HCT116 (cell line): Measurements from ENCODE around the gene HTRA3. TPM values are rescaled to one million over a fixed set of nuclear protein-coding genes. Genes with fewer than 3 reads are reported as not detected.

Experiments
- ATAC-seq: fragments of 200-7000 bp; cut with Tn5 transposase; 2 replicates; pipeline ENCODE4 v1.9.1; 2020; ENCODE audit warnings: mild to moderate bottlenecking, moderate library complexity
- BruUV-seq: library from RNA; stranded (reverse); fragments of 400-500 nt; replicated peaks from 2 replicates; lab custom pipeline; 2021; lab: Mats Ljungman, UMichigan
- CTCF ChIA-PET: fragments of 300-600 bp; sonication (Branson Sonifier 250); formaldehyde crosslinking; loops from one replicate; lab custom pipeline; 2021; ENCODE audit warnings: antibody characterized with exemption; lab: Charles Lee
- POLR2A ChIA-PET: fragments of 300-600, 350-600 bp; sonication (Branson Sonifier 250); formaldehyde crosslinking; loops from one replicate; lab custom pipeline; 2021; ENCODE audit warnings: antibody characterized with exemption; lab: Charles Lee
- RAD21 ChIA-PET, 2 experiments: fragments of 300-600 bp; sonication (Branson Sonifier 250); formaldehyde crosslinking; loops; one replicate each; lab custom pipeline; 2023; ENCODE audit warnings: low total read pairs in 2 of 2; ENCODE audit not compliant: uncharacterized antibody in 2 of 2, unreplicated experiment in 2 of 2, low non-redundant PET in 1 of 2; lab: Charles Lee
- DNase-seq: peaks from one replicate; pipeline ENCODE4 v3.0.0-alpha.2; 2010; ENCODE audit warnings: low read depth, low spot score
- H2AFZ ChIP-seq: fragments of 200-600 bp; shearing (Covaris generic), sonication (generic); 2 replicates; pipeline ENCODE4 v1.6.1; 2017; ENCODE audit warnings: low read depth, mixed run types, mixed read lengths, antibody characterized with exemption, low read length; ENCODE audit not compliant: poor library complexity, severe bottlenecking
- H3K27ac ChIP-seq: 2 replicates; pipeline ENCODE4 v1.5.1; 2012; ENCODE audit warnings: low read depth, low read length
- H3K27me3 ChIP-seq: fragments of 200-600 bp; sonication (generic); 2 replicates; pipeline ENCODE4 v1.6.1; 2016; ENCODE audit warnings: mixed run types, low read length, mixed read lengths; ENCODE audit not compliant: insufficient read depth
- H3K36me3 ChIP-seq, 2 experiments: fragments of 200-500 bp in 1 of 2; fragments of 200-600 bp in 1 of 2; sonication (Bioruptor generic) in 1 of 2; sonication (generic) in 1 of 2; 2 replicates each; pipeline versions ENCODE4 v1.5.1 to v1.6.1; 2014 to 2016; ENCODE audit warnings: low read length in 2 of 2, inconsistent platforms in 1 of 2, mixed read lengths in 1 of 2, mixed run types in 1 of 2; ENCODE audit not compliant: insufficient read depth in 2 of 2, control insufficient read depth in 1 of 2
- H3K4me1 ChIP-seq, 2 experiments: fragments of 200-600 bp in 1 of 2; sonication (generic) in 1 of 2; 2 replicates each; pipeline versions ENCODE4 v1.5.1 to v1.6.1; 2012 to 2017; ENCODE audit warnings: low read length in 2 of 2, inconsistent platforms in 1 of 2, mild to moderate bottlenecking in 1 of 2, mixed read lengths in 1 of 2, mixed run types in 1 of 2, moderate library complexity in 1 of 2; ENCODE audit not compliant: insufficient read depth in 2 of 2, control insufficient read depth in 1 of 2
- H3K4me2 ChIP-seq: fragments of 200-600 bp; sonication (generic); 2 replicates; pipeline ENCODE4 v1.6.1; 2017; ENCODE audit warnings: mixed run types, low read length, mixed read lengths
- H3K4me3 ChIP-seq, 2 experiments: fragments of 200-600 bp in 1 of 2; sonication (generic) in 1 of 2; replicated peaks in 1 of 2; 2 replicates each; pipeline ENCODE4 v1.5.1; 2011 to 2016; ENCODE audit warnings: low read length in 2 of 2, control low read depth in 1 of 2, low read depth in 1 of 2, mild to moderate bottlenecking in 1 of 2, mixed read lengths in 1 of 2, mixed run types in 1 of 2
- H3K79me2 ChIP-seq: fragments of 200-600 bp; sonication (generic); 2 replicates; pipeline ENCODE4 v1.6.1; 2017; ENCODE audit warnings: mild to moderate bottlenecking, mixed run types, low read length, moderate library complexity, mixed read lengths; ENCODE audit not compliant: insufficient read depth
- H3K9ac ChIP-seq: fragments of 200-600 bp; sonication (generic); 2 replicates; pipeline ENCODE4 v1.6.1; 2016; ENCODE audit warnings: low read length, mixed read lengths
- H3K9me2 ChIP-seq: fragments of 200-600 bp; sonication (generic), shearing (Covaris generic); 2 replicates; pipeline ENCODE4 v1.6.1; 2017; ENCODE audit warnings: mixed run types, mild to moderate bottlenecking, moderate library complexity; ENCODE audit not compliant: insufficient read depth
- H3K9me3 ChIP-seq, 2 experiments: fragments of 200-500 bp in 1 of 2; fragments of 200-600 bp in 1 of 2; sonication (Bioruptor generic) in 1 of 2; sonication (generic) in 1 of 2; 2 replicates each; pipeline ENCODE4 v1.6.1; 2014 to 2017; ENCODE audit warnings: low read length in 2 of 2, mixed read lengths in 2 of 2, inconsistent platforms in 1 of 2, low read depth in 1 of 2, mild to moderate bottlenecking in 1 of 2, mixed run types in 1 of 2, moderate library complexity in 1 of 2; ENCODE audit not compliant: control insufficient read depth in 1 of 2, insufficient read depth in 1 of 2
- H4K20me1 ChIP-seq: fragments of 200-600 bp; sonication (generic), shearing (Covaris generic); 2 replicates; pipeline ENCODE4 v1.6.1; 2017; ENCODE audit warnings: mixed run types, mild to moderate bottlenecking, moderate library complexity; ENCODE audit not compliant: insufficient read depth
- ATF3 ChIP-seq: IDR thresholded peaks from 2 replicates; pipeline ENCODE4 v1.6.1; 2012
- CBX3 ChIP-seq: IDR thresholded peaks from 2 replicates; pipeline ENCODE4 v1.6.1; 2012; ENCODE audit warnings: low read depth
- CEBPB ChIP-seq: IDR thresholded peaks from 2 replicates; pipeline ENCODE4 v1.6.1; 2012; ENCODE audit warnings: low read depth
- EZH2 ChIP-seq: fragments of 200-600 bp; sonication (generic); IDR thresholded peaks from 2 replicates; pipeline ENCODE4 v1.6.1; 2017; ENCODE audit warnings: antibody characterized with exemption, mixed run types
- FOSL1 ChIP-seq: IDR thresholded peaks from 2 replicates; pipeline ENCODE4 v1.6.1; 2012; ENCODE audit warnings: low read depth
- MAX ChIP-seq: IDR thresholded peaks from 2 replicates; pipeline ENCODE4 v1.6.1; 2012
- POLR2AphosphoS5 ChIP-seq: IDR thresholded peaks from 2 replicates; pipeline ENCODE4 v1.6.1; 2011; ENCODE audit warnings: mild to moderate bottlenecking, low read depth, low read length, moderate library complexity
- SP1 ChIP-seq: IDR thresholded peaks from 2 replicates; pipeline ENCODE4 v1.6.1; 2012; ENCODE audit warnings: low read depth
- TCF7L2 ChIP-seq: IDR thresholded peaks from 2 replicates; pipeline ENCODE4 v1.7.0; 2011; ENCODE audit warnings: borderline replicate concordance, inconsistent platforms; ENCODE audit not compliant: insufficient read depth, insufficient read length; ENCODE audit errors: extremely low read depth
- ZNF274 ChIP-seq: fragments of 200-500 bp; sonication (Bioruptor generic); IDR thresholded peaks from 2 replicates; pipeline ENCODE4 v1.6.1; 2014; ENCODE audit warnings: mild to moderate bottlenecking, low read depth, low read length, inconsistent platforms
- intact Hi-C: fragments of 100-400 bp; cut with micrococcal nuclease; formaldehyde crosslinking; loops from 2 replicates; pipeline ENCODE4 v1.10.0; 2022
- total RNA-seq: library from RNA; stranded (reverse); gene quantifications from one replicate; pipeline ENCODE4 v1.2.1, GENCODE V29; 2021; ENCODE audit not compliant: unreplicated experiment

HTRA3 gene
- total RNA-seq, 1 experiment from 2014 or later, result not detected

- no peak for TF ChIP-seq SP1
- no peak for TF ChIP-seq POLR2AphosphoS5
- no peak for TF ChIP-seq CBX3
- TF ChIP-seq MAX, result no peak
- TF ChIP-seq, all 23 proteins: peak for 0
Observed at GRCh38 chr4:8221476-8221875, 48.1 kb upstream of the HTRA3 start (continued).

- POLR2A ChIA-PET, result no interaction called here
- Histone ChIP-seq H3K27me3 (no peaks in the 10 kb centered on the region), H3K27ac (no peak overlapping the region), H4K20me1 (no peaks in the 10 kb centered on the region), H3K9me2 (no peaks in the 10 kb centered on the region), H3K79me2 (no peaks in the 10 kb centered on the region)
- no peak for TF ChIP-seq FOSL1
- TF ChIP-seq TCF7L2, result no peak
- TF ChIP-seq EZH2, result no peak
- TF ChIP-seq CEBPB, result no peak
- TF ChIP-seq CBX3, result no peak
- no peak for TF ChIP-seq SP1
- no peak for TF ChIP-seq ATF3
- no peak for TF ChIP-seq ZNF274
- TF ChIP-seq, all 23 proteins: peak for 0
- H3K9ac ChIP-seq, result no peak overlapping the region
- RAD21 ChIA-PET, result no interaction called here
- no peak overlapping the region for H3K4me3 ChIP-seq
- H3K4me2 ChIP-seq, result no peak overlapping the region
- H3K36me3 ChIP-seq, result no peaks in the 10 kb centered on the region
- no TSS peak for BruUV-seq
- CTCF ChIA-PET, result interaction anchor here (0.7 to 1.1 kb wide), 2 partner anchors 20 kb away, joined by 3 read pairs; no protein-coding TSS in a partner anchor
- no peak overlapping the region for H2AFZ ChIP-seq
- ATAC-seq (no peak), DNase-seq (no peak)
- no peaks in the 10 kb centered on the region for H3K9me3 ChIP-seq
- no peaks in the 10 kb centered on the region for H3K4me1 ChIP-seq
- intact Hi-C loops, result no loop called here
Observed at GRCh38 chr4:8221985-8222384, 47.6 kb upstream of the HTRA3 start.
